ENCODE data around the gene RND1.
A peak's percentile ranks its signal among the peaks of the same experiment; 100 is the strongest.

The RND1 gene

DNA sequence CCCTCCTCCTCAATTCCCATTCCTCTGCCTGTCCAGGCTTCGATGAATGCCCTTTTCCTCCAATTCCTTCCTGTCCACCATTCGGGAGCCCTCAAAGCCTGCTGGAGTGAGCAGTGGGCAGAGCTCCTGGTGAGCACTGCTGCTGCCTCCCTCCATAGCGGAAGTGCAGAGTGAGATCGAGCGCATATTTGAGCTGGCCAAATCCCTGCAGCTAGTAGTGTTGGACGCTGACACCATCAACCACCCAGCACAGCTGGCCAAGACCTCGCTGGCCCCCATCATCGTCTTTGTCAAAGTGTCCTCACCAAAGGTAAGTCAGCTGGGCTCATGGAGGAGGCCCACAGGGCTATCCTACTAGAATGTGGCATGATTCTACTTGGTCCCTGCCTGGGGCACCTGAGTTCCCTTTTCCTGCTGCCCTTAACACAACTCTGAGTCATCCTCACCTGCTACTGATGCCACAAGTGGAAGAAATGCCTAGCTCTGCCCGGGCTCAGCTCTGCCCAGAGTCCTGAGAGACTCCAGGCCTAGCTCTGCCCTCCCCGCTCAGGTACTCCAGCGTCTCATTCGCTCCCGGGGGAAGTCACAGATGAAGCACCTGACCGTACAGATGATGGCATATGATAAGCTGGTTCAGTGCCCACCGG lies 39.3 kb downstream of the RND1 start:
- DNase-seq, result no peak

- DNase-seq, result no peak
Measured at GRCh38 chr12:48824905-48825304, 40.8 kb downstream of the RND1 start.

GRCh38 chr12:48824112-48824511 lies 41.6 kb downstream of the RND1 start:
- no peak for DNase-seq

DNA sequence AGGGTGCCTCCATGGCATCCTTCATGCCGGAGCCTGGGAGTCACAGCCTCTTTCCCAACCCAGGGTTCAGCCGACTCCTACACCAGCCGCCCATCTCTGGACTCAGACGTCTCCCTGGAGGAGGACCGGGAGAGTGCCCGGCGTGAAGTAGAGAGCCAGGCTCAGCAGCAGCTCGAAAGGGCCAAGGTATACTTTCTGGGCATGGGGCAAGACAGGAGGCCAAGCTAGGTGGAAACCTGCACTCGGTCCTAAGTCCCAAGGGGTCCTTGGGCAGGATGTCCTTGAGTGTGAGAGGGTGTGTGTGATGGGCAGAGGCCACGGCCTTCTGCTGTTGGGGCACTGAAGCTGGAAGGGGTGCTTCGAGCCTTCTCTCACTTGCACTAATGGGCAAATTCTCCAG lies 42.4 kb downstream of the RND1 start:
- no peak for DNase-seq

- no peak for DNase-seq
Measured at GRCh38 chr12:48822711-48823110, 43.0 kb downstream of the RND1 start.

DNA sequence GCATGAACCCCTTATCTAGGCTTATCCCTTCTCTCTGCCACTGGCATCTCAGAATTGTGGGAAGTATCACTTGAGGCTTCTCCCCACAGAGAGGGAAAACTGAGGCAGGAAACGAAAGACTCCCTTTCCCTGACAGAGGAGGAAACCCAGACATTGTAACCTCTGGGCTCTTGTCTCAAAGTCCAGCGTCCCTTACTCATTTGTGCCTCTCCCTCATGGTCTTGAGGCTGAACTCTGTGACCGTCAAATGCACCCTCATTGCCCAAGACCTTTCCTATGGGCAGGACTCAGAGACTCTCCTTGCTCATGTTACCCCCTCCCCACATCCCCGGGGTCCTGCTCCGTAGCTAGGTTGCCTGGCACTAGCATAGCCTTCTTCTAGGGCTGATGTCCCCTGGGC lies 43.5 kb downstream of the RND1 start:
- no peak for DNase-seq

DNA sequence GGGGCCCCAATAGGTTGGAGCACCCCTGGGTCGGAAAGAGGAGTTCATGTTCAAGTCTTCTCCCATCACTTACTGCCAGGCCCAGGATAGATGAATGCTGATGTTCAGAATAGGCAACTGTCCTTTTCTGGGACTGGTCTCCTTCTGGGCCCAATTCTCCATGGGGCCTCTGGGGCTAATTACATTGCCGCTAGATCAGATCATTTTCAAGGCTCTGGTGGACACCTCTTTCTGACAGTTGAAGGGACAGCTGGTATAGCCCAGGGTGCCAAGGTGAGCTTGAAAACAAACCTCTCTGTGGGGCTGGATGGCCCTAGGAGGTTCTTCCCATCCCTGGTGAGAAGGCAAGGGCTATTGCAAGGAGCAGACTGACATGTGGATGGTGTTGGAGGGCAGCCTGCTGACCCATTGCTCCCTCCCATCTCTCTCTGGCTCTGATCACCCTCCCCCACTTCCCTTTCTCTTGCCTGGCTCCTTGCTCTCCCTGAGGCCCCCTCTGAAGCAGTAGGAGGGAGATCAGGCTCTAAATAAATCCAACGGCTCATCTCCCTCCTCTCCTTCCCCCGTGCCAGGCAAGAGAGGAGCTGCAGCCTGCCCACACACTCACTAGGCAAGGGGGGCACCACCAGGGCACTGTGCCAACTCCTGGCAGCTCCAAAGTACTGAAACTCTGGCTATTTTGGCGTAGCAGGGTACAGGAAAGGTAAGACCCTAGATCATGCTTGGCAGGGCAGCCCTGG lies 45.5 kb downstream of the RND1 start:
- no peak for DNase-seq

DNA sequence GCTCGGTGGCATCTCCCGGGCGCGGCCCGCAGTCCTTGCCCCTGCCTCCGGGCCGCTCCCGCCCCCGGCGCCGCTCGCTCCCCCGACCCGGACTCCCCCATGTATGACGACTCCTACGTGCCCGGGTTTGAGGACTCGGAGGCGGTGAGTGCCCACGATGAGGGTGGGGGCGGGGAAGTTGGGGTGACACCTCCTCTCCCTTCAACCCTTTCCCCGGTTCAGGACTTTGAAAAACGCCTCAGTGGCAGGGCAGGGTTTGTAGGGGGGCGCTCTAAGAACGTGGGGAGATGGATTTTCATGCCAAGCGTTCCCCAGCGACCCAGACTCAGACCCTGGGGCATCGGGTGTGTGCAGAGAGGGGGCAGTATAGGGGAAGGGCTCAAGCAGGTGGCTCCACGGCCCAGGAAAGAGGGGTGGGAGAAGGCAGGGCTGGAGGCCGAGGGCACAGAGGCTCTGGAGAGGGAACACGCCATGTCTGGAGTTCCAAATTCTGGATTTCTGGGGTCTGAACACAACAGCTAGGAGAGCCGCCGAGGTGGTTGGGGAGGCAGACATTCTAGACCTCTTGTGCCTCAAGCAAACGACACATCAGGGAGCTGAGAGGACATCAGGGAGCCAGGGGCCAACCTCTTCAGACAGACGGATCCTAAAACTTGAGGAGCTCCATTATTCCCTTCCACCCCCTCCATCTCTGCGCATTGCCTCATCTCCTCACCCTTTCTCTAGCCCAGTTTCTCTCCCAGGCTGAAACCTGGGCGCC lies 46.7 kb downstream of the RND1 start:
- DNase-seq, result peak; percentile 58

DNA sequence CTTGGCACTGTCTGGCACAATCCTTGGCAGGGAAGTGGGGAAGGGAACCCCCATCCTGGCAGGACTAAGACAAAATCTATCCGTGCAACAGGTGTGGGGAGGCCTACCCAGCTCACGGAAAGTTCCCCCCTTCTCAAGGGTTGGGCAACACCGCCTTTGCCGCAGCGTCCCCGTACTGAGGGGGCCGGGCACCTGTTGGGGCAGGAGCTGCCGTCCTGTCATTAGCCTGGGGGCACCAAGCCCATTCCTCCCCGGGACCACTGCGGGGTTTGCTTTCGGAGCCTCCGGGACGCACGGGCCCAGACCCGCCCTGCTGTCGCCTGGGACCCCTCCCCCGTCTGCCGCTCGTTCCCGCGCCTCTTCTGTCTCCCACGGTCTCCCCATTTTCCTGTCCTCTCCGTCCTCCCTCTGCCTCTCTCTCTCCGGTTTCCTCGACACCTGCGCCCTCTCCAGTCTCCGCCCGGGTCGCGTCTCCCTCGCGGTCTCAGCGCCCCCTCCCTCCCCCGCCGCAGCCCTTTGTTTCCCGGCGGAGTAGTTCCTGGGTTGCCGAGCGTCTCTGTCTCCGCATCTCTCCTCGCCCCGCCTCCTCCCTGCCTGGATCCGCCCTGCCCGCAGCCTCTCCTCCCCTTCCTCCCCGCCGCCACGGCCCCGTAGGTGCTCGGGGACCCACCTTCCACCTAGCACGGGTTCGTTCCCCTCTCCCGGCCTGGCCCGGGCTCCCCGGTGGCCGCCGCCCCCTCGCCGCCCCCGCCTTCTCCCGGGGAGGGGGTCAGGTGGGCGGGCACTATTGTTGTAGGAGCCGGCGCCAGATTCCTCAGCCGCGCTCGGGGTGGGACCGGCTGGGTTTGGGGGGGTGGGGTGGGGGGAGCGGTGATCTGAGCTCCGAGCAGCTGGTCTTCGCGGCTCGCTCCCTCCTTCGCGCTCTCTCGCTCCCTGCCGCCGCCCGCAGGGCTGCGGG lies 47.5 kb downstream of the RND1 start, which contains the start of gene CACNB3:
CACNB3 (plus strand) TSS at position 624 of the 958 bp plus-strand sequence. CDS start 434 bp downstream, outside the sequence.
- DNase-seq, result peak; percentile 86

DNA sequence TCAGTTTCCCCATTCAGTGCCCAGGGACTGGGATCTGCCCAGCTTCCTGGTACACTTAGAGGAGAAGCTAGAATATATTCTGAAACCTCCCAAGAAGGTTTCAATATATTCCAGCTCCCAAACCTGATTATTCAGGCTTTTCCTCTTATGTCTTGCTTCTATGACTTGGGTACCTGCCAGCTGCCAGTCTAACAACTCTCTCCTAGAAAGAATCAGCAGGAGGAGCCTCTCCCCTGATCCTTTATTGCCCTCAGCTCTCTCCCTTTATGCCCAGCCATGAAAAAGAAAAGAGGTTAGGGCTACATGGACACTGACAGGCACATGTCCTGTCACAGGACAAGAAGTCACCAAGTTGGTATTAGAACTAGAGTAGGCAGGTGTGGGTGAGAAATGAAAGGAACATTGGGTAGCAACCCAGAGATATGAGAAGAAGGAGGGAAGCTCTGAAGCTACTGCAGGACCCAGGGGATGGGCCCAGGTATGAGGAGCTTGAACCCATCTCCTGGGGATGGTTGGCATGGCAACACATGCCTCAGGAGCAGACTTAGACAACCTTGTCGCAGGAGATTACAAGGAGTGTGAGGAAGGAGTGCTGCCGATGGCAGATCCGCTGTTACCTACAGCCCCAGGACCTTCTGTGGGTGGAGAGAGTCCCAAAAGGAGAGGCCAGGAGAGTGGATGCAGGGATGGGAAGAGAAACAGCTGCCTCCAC lies 49.4 kb downstream of the RND1 start:
- DNase-seq, result no peak

DNA sequence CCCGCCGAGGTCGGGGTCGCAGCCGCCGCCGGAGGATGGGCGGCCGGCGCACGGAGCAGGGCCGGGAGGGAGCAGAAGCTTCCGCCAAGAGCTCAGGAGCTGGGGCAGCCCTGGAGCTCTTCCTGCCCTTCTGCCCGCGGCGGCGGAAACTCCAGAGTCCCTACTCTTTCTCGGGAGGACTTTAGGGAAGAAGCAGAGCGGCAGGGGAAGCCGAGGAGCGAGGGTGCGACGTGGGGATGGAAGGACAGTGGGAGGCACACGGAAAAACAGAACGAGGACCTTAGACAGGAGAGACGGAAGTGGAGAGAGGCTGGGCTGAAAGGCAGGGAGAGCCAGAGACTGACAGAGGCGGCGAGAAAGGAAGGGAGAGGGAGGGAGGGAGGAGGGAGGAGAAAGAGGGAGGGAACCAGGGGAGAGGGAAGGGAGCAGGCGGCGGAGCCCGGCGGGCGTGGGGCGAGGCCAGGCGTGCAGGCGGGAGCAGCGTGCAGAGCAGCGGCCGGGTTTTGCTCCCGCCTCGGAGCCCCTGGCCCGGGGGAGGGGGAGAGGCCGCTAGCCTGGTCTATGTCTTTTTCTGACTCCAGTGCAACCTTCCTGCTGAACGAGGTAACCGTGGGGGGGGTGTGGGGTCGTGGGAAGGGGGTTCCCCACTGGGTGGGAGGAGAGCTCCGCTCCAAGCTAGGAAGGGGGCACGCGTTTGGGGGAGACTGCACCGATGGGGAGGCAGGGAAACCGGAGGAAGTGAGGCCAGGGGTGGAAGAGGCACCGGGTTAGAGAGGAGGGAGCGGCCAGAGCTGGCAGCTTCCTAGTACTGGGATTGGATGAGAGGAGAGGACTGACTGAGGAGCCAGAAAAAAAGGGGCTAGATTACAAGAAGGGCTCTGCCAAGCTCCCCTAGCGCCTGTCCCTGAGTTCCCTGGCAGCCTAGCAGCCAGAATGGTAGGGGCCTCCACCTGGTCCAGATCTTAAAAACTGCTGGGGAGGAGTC lies 50.3 kb downstream of the RND1 start:
- peak; percentile 92 for DNase-seq

DNA sequence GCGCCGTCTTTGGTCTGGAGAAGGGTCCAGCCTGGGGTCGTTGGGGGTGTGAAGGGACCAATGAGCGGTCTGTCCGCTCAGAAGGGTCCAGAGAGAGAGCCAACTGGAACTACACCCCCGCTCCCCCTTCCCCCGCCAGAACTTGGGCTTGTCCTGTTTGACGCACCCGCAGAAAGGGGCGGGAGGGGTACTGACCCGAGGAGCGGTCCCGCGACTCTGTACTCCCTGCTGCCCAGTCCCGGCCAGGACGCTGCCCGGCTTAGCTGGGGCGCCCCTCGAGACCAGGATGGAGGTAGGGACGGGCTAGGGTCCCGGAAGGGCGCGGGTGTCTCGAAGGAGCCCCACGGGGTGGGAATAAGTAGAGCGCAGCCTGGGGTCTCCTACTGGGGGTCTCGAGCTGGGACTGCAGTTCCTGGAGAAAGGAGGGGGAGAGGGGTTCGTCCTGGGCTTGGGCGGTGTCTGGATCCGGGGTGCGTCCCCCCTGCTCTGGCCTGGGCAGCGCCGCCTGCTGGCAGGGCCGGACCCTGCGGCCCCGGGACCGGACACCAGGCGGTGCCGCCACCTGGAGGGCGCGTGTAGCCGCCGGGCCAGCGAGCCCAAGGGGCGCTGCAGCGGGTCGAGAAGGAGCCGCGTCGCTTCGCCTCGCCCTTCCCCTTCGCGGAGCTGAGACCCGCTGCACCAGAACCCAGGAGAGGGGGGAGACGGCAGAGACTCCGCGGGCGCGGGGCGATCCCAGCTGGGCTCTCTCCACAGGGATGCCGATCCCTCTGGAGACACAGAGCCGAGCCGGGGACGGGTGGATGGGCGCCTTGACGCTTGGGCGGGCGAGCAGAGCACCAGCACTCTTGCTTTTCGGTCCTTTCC lies 51.2 kb downstream of the RND1 start:
- DNase-seq, result peak; percentile 93

GRCh38 chr12:48813465-48814261 lies 52.0 kb downstream of the RND1 start:
- DNase-seq, result peak; percentile 40

GRCh38 chr12:48812389-48812788 lies 53.3 kb downstream of the RND1 start:
- DNase-seq, result no peak

DNA sequence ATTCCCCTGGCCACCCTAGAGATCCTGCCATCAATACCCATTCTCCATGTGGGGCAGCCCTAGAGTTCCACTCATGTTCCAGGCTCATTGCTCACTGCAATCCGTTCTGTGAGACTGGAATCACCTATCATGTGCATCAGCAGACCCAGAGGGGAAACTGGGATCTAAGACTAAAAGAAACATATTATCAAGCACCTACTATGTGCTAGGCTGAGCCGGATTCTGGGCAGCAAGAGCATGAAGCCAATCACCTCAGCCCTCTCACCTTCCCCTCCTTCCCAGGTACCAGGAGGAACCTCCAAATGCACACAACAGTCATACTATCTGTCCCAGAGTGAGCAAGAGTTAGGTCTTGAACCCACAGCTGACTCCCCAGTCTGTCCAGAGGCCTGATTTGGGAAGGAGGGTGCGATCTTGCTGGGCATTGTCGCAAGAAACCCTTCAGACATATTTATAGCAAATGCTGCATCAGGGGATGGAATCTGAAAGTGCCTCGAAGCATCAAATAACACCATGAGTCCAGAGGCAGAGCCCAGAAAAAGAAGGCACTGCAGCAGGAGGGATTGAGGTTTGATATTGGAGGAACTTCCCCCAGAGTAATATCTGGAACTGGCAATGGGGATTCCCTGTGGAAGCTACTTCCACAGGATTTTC lies 54.1 kb downstream of the RND1 start:
- no peak for DNase-seq

GRCh38 chr12:48810903-48811431 lies 54.7 kb downstream of the RND1 start:
- DNase-seq, result no peak

DNA sequence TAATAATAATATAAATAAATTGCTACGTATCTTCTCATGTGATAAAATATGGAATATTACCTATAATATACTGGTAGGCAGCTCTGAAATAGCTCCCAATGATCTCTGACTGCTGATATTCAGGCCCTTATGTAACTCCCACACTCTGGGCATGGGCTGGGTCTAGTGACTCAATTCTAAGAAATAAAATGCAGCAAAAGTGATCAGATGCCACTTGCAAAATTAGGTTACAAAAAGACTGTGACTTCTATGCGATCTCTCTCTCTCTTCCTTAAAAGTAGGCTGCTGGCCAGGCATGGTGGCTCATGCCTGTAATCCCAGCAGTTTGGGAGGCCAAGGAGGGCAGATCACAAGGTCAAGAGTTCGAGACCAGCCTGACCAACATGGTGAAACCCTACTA lies 57.7 kb downstream of the RND1 start:
- no peak for DNase-seq
